WERI-Rb-1 (cell line): ENCODE measurements around the gene MANF.
"Not testable (repeated sequence)": the region's sequence is repeated elsewhere in the genome, so short reads cannot be mapped to it uniquely, and the experiment has no call there.

Source experiments
- DNase-seq: peaks from one replicate; pipeline ENCODE4 v3.0.0-alpha.2; 2020
- H3K27ac ChIP-seq: fragments of 250-450 bp; sonication (Bioruptor Pico); 2 replicates; pipeline ENCODE4 v1.5.1; 2020; ENCODE audit warnings: mild to moderate bottlenecking, moderate library complexity
- H3K27me3 ChIP-seq: fragments of 250-450 bp; sonication (Bioruptor Pico); 2 replicates; pipeline ENCODE4 v1.5.1; 2021; ENCODE audit warnings: mild to moderate bottlenecking, low read depth, moderate library complexity; ENCODE audit not compliant: insufficient read depth, severe bottlenecking
- H3K36me3 ChIP-seq: fragments of 250-450 bp; sonication (Bioruptor Pico); 2 replicates; pipeline ENCODE4 v1.5.1; 2020; ENCODE audit warnings: mild to moderate bottlenecking, moderate library complexity
- H3K4me3 ChIP-seq: 2 replicates; pipeline ENCODE4 v1.5.1; 2011; ENCODE audit warnings: low read depth, mild to moderate bottlenecking, control low read depth, low read length
- H3K9me3 ChIP-seq: fragments of 250-450 bp; sonication (Bioruptor Pico); 2 replicates; pipeline ENCODE4 v1.5.1; 2021; ENCODE audit warnings: mild to moderate bottlenecking, moderate library complexity; ENCODE audit not compliant: severe bottlenecking
- TF ChIP-seq, protein P1 (sequence below): IDR thresholded peaks from 2 replicates; pipeline ENCODE4 v1.5.1; 2011; ENCODE audit warnings: low read depth, mild to moderate bottlenecking, control low read depth, inconsistent platforms, low read length

Gene MANF

DNA sequence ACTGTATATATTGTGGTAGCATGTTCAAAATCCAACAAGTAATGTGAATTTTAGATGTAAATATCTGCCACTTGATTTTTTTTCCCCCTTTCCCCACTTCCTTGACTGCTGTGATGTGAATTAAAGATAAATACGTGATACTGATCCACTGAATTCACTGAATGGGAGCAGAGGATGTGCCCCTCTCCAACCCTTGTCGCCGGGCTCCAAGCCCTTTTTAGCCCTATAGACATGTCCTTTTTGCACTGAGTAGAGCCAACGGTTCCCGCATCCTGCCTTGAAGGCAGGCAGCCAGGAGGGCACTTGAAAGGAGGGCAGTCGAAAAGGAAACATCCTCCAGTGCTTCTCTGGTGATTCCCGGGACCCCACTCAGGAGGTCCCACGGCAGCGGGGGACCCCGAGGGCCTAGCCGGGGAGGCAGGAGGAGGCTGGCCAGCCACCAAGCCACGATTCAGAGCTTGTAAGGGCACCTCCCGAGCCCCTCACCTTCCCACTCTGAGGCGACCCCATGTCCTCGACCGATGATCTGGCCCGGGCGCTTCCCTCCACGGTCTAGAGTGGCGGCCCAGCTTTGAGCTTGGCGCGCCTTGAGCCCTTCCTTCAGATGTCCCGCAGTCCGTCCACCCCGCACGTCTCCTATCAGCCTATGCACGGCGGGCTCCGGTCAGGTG lies 901 bp upstream of the MANF start:
- H3K27me3 ChIP-seq = no peaks in the 10 kb centered on the region
- H3K27ac ChIP-seq = peak overlapping the region; percentile 99
- H3K4me3 ChIP-seq = peak overlapping the region; percentile 79
- H3K36me3 ChIP-seq = peaks cover 41% of the 10 kb centered on the region
- no peaks in the 10 kb centered on the region for H3K9me3 ChIP-seq
- TF ChIP-seq, protein P1, sequence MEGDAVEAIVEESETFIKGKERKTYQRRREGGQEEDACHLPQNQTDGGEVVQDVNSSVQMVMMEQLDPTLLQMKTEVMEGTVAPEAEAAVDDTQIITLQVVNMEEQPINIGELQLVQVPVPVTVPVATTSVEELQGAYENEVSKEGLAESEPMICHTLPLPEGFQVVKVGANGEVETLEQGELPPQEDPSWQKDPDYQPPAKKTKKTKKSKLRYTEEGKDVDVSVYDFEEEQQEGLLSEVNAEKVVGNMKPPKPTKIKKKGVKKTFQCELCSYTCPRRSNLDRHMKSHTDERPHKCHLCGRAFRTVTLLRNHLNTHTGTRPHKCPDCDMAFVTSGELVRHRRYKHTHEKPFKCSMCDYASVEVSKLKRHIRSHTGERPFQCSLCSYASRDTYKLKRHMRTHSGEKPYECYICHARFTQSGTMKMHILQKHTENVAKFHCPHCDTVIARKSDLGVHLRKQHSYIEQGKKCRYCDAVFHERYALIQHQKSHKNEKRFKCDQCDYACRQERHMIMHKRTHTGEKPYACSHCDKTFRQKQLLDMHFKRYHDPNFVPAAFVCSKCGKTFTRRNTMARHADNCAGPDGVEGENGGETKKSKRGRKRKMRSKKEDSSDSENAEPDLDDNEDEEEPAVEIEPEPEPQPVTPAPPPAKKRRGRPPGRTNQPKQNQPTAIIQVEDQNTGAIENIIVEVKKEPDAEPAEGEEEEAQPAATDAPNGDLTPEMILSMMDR = no peak
- DNase-seq = no peak

DNA sequence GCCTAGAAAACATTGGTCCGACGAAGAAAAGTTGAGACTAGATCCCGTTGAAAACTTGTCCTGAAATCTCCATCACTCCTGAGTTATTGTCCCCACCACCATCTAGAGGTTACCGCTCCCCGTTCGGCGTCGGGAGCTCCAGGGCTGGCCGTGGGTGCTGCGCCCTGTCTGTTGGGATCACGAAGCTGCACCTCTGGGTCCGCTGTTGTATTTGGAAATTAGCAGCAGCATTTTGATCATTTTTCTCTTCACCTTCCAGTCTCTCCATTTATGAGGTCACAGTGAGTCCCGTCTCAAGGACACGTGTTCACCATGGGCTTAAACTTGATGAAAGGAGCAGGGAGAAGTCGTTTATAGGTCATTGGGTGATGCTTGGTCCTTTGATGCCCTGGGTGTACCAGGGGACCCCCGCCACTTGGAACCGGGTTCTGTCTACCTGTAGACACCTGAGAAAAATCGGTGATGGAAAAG lies 565 bp downstream of the MANF start:
- H3K4me3 ChIP-seq = peak overlapping the region; percentile 79
- H3K27me3 ChIP-seq = no peaks in the 10 kb centered on the region
- peak overlapping the region; percentile 99 for H3K27ac ChIP-seq
- TF ChIP-seq, protein P1 = no peak
- no peak for DNase-seq
- no peaks in the 10 kb centered on the region for H3K9me3 ChIP-seq
- peaks cover 54% of the 10 kb centered on the region for H3K36me3 ChIP-seq

DNA sequence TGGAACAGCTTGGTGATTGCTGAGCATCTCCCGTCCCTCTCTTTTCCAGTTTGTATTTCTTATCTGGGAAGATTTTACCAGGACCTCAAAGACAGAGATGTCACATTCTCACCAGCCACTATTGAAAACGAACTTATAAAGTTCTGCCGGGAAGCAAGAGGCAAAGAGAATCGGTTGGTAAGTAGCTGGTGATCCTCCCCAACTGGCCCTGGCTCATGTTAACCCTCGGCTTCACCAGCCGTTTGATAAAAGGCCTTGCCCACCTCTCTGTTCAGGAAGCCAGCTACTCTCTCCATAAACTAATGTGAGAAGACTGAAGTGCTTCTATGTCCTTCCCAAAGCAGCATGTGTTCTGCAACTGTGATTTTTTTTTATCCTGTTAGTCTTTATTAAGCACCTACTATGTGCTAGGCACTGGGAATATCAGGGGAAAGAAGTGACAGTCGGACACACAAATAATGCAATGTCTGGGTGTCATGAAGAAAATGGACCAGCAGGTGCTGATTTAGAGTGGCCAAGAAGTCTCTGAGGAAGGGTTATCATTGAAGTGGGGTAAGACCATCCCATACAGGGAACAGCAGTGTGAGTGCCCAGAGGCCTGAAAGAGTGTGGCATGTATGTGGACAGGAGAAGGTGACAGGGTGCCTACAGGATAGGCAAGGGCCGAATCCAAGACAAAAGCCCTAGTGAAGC lies 1.2 kb downstream of the MANF start:
- peak overlapping the region; percentile 99 for H3K27ac ChIP-seq
- H3K27me3 ChIP-seq = no peaks in the 10 kb centered on the region
- TF ChIP-seq, protein P1 = no peak
- H3K36me3 ChIP-seq = peaks cover 54% of the 10 kb centered on the region
- DNase-seq = no peak
- peak overlapping the region; percentile 79 for H3K4me3 ChIP-seq
- H3K9me3 ChIP-seq = no peaks in the 10 kb centered on the region

DNA sequence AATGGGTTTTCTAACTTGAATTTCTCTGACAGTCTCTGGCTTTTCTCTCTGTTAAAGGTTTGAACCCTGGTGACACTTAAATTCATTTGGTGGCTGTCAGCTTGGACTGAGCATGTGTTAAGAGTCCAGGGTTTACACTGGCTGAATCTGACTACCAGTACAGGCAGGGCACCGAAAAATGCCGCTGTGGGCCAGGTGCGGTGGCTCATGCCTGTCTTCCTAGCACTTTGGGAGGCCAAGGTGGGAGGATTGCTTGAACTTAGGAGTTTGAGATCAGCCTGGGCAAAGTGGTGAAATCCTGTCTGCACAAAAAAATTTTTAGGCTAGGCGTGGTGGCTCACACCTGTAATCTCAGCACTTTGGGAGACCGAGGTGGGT lies 1.8 kb downstream of the MANF start:
- H3K4me3 ChIP-seq = no peak overlapping the region
- no peaks in the 10 kb centered on the region for H3K9me3 ChIP-seq
- H3K27ac ChIP-seq = no peak overlapping the region

DNA sequence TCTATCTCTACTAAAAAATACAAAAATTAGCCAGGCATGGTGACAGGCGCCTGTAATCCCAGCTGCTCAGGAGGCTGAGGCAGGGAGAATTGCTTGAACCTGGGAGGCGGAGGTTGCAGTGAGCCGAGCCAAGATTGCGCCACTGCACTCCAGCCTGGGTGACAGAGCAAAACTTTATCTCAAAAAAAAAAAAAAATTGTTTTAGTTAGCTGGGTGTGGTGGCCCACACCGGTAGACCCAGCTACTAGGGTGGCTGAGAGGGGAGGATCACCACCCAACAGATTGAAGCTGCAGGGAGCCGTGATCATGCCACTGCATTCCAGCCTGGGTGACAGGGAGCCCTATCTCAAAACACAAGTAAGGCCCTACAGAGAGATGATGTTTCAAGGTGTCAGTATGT lies 2.2 kb downstream of the MANF start:
- H3K27me3 ChIP-seq, H3K27ac ChIP-seq, DNase-seq, H3K9me3 ChIP-seq, H3K4me3 ChIP-seq: not testable (repeated sequence)
- peaks cover 61% of the 10 kb centered on the region for H3K36me3 ChIP-seq

More for the DNA sequence above, 1.8 kb downstream of the MANF start:
- peaks cover 57% of the 10 kb centered on the region for H3K36me3 ChIP-seq
- DNase-seq = no peak
- no peaks in the 10 kb centered on the region for H3K27me3 ChIP-seq
- TF ChIP-seq, protein P1 = no peak

DNA sequence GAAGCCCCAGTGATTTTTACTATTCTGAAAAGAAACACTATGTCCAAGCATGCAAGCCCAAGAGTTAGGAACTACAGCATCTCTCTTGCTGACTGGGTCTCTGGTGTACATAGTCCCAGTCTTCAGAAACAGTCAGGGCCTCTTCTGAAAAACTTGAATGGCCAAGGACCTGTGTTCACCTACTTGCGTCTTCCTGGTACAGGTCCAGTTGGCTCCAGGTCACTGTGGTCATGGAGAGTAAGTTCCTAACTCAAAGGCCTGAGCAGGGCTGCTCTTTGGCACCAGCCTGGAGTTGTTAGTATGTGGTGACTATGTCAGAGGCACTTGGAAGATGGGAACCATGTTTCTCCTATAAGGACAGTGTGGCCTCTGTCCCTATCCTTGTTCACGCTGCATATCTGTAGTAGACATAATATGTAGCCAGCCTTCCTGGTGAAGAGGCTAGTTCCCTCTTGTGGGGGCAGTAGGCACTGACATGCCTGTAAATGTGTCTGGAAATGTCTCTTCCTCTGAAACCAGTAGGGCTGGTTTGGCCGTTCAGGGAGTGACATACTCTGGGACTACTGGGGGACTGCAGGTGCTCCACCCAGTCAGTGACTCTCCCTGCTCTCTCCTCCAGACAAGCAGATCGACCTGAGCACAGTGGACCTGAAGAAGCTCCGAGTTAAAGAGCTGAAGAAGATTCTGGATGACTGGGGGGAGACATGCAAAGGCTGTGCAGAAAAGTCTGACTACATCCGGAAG lies 3.4 kb downstream of the MANF start:
- TF ChIP-seq, protein P1 = peak; percentile 37
- H3K36me3 ChIP-seq = peaks cover 73% of the 10 kb centered on the region
- no peaks in the 10 kb centered on the region for H3K27me3 ChIP-seq
- H3K27ac ChIP-seq = no peak overlapping the region; the same call in 1 of the 2 replicates
- no peak for DNase-seq
- no peaks in the 10 kb centered on the region for H3K9me3 ChIP-seq
- H3K4me3 ChIP-seq = no peak overlapping the region
